Retina (tissue), 1 donor: ENCODE results near the gene FBXO44.

Experiments
- DNase-seq: peaks from one replicate; pipeline ENCODE4 v3.0.0-alpha.2; 2016

Gene FBXO44

DNA sequence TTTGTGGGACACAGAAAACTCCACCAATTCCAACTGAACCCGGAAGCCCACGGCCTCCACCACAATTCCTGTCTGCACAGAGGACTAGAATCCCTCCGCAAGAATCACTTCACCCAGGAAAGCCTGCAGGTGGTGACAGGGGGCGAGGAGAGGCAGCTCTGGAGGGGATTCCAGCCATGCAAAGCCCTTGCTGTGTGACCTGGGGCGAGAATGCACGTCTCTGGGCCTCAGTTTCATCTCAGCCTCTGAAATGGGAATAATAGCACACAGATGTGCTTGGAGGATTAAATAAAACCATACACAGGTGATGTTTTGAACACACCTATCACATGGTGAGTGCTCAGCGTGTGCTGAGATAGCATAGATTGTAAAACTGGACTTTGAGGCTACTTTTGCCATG, 14.6 kb upstream of the FBXO44 start:
- DNase-seq: no peak

GRCh38 chr1:11640944-11641343, 13.7 kb upstream of the FBXO44 start:
- DNase-seq: no peak

DNA sequence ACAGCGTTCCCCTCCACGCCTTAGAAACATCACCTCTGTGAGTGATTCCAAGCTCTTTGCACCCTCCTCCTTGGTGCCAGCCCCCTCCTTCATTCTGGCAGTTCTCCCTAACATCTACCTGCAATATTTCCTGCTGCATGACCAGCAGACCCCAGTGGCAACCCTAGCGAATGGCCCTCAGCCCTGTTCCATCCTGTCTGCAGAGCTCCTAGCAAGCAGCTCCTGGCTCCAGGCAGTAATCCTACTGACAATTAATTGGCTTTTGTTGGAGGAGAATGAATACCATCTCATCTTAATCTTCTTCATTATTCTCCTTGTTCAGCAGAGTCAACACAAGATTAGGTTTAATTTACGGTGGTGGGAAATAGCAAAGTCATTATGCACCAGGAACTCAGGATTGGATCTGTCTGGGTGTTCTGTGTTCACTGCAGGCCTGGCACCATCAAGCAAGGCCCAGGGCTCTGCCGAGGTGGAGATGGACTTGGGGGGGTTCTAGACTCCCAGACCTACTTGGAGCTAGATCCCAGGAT, 12.8 kb upstream of the FBXO44 start:
- no peak for DNase-seq

DNA sequence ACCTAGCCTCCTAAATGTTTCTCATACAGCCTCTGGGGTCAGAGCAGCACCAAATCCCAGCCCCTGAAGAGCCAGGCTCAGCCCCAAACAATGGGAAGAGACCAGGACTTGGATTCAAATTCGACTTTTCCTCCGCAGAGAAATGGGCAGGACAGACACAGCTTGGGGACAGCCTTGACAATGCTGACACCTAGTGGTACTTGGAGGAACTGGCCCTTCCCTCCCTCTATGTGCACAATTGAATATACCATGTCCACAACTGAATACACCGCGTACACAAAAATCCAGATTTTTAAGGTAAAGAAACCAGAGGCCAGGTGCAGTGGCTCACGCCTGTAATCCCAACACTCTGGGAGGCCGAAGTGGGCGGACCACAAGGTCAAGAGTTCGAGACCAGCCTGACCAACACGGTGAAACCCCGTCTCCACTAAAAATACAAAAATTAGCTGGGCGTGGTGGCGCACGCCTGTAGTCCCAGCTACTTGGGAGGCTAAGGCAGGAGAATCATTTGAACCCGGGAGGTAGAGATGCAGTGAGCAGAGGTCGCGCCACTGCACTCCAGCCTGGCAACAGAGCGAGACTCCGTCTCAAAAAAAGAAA, 12.2 kb upstream of the FBXO44 start:
- DNase-seq: peak; percentile 84

DNA sequence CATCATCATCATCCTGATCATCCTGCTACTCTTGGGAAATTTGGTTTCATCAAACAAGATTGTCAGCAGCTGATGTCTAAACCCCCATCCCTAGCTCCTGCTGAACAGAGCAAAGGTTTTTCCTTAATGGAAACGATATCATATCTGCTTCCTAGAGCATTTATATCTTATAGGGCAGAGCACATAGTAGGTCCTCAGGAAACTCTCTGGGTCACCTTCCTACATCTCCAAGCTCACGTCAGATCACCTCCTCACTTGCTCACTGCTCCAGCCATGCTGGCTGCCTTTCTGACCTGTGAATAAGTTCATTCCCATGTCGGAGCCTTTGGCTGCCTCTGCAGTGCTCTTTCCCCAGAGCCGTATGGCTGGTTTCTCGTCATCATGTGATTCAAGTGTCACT, 10.9 kb upstream of the FBXO44 start:
- DNase-seq: no peak

DNA sequence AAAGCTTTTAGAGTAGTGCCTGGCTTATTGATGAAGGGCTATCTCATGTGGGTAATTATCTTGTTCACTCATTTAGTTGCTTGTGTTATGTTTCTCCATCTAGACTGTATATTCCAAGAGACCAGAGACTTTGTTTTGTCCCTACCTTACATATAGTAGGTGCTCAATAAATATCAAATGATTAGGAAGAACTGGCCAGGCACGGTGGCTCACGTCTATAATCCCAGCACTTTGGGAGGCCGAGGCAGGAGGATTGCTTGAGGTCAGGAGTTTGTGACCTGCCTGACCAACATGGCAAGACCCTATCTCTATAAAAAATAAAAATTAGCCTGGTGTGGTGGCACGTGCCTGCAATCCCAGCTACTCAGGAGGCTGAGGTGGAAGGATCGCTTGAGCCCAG, 9.4 kb upstream of the FBXO44 start:
- DNase-seq: no peak

DNA sequence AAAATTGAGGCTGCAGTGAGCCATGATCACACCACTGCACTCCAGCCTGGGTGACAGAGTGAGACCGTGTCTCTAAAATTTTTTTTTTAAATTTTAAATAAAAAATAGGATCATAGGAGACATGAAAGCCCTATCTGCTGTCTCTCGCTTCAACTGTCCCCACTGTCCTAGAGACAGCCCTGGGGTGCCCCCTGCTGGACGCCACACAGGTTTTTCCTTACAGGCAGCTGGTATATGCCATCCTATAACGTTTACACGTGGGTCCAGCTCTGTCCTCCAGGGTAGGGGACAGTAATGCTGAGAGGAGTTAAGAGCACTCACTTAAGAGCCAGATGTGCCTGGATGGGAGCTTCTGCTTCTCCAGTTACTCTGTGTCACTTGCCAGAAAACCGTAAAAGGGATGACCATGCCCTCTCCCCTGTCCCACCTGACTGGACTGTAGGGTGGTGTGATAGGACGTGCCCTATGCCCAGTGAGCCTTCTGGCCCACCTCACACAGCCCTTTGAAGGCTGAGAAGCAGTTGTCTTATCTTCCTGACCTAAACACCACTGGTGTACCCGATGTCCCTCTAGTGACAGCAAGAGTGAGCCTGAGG, 8.9 kb upstream of the FBXO44 start:
- DNase-seq: peak; percentile 64

- no peak for DNase-seq
These were observed 8.4 kb upstream of the FBXO44 start for GRCh38 chr1:11646317-11646716.

DNA sequence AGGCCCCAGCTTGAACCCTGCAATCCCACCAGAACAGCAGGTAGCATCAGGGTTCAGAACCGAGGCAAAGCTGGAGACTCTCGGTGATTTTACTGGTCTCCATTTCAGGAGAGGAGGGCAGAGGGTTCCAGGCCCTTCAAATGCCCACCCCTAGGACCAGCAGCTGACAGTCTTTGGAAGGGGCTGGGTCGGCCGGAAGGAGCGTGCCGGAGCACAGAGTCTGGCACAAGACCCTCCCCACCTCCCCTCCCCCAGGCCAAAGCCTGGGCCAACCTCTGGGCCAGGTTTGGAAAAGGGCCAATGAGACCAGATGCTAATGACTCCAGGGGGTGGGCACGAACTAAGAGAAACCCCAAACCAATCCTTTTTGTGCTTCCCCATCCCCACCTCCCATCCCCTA, 7.3 kb upstream of the FBXO44 start:
- no peak for DNase-seq

DNA sequence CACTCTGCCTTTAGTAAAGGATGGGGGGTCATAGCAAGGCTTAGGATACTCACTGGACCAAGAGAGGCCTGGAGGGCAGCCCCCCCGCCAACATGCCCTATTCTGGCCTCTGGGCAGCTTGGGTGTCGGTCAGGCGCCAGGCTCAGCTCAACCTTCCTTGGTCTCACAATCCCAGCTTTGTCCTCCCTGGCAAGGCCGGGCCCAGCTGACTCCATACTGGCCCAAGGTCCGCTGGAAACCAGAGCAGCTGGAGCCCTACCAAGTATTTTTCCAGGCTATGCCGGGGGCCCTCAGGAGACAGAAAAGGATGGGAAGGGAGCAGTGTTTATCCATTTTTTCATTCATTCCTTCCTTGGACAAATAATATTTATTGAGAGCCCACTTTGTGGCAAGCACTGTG, 6.6 kb upstream of the FBXO44 start:
- no peak for DNase-seq

DNA sequence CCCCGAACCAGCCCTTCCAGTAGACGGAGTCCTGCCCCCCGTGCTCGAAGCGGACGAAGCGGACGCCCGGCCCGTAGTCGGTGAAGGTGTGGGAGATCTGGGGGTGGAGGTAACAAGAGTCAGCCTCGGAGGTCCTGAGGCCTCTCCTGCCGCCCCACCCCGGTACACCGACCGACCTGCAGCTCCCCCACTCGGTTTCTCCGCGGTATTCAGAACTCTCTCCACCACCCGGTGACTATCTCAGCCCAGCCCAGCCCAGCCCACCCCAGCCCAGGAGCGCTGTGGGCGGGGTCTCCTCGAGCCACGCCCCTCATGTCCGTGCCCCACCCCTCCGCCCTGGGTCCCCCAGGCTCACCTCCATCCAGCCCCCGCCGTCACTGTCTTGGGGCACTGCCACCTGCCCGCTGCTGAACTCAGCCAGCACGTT, 5.9 kb upstream of the FBXO44 start:
- DNase-seq: no peak

GRCh38 chr1:11649237-11649623, 5.4 kb upstream of the FBXO44 start:
- DNase-seq: no peak

DNA sequence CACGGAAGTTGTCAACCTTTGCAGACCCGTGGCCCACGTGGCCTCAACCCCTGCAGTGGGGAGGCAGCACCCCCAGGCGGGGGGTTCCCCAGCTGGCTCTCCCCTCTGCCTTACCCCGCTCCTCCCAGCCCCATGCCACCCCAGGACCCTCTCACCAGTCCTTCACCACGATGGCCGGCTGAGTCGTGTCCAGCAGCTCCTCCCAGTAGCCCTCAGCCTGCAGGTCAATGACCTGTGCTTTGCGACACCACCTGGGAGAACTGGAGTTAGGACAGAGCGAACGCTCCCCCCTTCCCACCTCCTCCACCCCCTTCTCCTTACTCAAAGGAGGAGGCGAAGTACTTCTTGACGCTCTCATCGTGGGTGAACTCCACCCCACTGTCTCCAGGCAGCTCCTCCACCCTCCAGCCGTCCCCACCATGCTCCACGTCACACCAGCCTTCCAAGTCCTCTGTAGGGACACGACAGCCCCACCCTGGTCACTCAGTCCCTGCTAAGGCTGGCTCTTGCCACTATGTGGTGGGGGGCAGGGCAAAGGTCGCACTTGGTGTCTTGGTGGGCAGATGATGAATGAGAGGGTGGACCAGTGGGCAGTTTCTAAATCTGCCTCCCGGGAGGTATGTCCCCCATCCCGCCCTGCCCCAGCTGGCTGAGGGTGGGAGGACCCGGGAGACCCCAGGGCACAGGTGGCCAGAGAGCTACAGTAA, 4.9 kb upstream of the FBXO44 start:
- DNase-seq: no peak

DNA sequence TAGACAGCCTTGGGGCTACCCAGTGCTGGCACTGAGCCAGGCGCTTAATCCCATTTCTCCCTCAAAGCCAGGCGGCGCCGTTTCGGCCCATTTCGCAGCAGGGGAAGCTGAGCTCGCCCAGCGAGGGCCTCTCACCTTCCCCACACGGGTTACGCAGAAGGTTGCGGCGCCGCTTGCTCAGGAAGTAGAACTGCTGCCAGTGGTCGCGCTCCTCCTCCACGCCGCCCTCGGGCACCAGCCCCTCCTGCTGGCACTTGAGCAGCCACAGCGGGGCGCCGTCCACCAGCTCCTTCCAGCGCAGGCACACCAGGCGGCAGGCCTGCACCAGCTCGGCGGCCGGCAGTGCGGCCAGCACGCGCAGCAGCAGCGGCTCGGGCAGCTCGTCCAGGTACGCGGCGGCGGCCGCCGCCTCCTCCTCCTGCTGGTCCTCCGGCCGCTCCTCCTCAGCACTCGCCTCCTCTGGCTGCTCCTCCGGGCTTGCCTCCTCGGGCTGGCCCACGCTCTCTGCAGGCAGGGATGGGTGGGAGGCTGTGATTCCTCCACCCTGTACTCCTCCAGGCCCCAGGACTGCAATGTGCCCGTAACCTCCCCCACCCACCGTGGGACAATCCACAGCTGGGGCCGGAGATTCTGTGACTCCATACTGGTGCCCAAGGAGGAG, 4.2 kb upstream of the FBXO44 start:
- DNase-seq: peak; percentile 81

DNA sequence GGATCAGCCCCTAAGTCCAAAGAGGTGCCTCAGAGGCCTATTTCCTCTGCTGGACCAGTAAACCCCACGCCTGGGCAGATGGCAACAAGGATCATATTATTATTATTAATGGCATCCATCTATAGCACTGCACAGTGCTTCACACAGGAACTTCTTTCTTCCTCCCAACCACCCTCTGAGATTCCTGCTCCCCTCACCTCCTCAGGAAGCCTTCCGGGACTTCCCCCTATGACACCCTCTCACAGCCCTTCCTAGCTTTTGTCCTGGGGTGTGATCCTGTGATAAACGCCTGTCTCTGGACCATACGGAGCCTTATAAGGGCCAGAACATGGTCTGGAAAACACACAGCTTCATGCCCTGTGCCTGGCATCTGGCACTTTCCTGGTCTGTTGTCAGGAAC, 3.7 kb upstream of the FBXO44 start:
- no peak for DNase-seq

GRCh38 chr1:11652203-11652780, 2.4 kb upstream of the FBXO44 start:
- no peak for DNase-seq

- no peak for DNase-seq
These were observed 1.4 kb upstream of the FBXO44 start for GRCh38 chr1:11653101-11653860.

GRCh38 chr1:11653861-11654136, 878 bp upstream of the FBXO44 start:
- no peak for DNase-seq

DNA sequence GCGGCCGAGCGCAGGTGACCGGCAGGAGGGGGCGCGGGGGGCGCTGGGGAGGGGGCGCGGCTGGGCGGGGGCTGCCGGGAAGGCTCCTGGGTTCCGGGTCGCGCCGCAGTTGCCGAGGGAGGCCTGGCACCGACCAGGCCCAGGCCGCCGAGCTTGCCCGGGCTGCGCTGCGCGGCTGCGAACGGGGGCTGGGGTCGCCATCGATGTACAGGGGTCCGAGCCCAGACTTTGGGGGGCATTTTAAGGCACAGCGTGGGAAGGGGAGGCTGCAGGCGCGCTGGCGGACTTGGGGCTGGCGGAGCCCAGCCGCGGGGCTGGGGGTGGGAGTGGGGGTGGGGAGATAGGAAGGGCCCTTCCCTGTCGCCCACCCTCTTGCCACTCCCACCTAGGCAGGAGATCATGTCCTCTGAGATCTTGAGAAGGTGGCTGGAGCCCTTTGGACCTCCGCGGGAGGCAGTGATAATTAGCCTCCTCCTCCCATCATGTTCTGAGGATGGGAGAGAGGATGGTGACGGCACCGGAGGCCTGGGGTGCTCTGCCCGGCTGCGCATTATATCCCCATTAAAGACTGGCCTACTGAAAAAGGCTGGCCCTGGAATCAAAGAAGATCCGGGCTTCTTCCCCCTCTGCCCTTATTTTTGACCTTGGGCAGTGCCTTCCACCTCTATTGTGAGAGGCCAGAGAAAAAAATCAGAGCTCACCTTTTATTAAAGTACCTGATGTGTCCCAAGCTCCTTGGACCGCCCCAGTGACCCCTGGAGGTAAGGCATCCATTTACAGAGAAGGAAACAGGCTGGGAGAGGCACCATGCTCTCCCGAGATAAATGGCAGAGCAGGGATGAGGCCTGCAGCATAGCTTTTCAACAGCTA, 497 bp downstream of the FBXO44 start:
- no peak for DNase-seq

GRCh38 chr1:11657654-11658053, 3.0 kb downstream of the FBXO44 start:
- no peak for DNase-seq

GRCh38 chr1:11658542-11658941, 3.9 kb downstream of the FBXO44 start:
- DNase-seq: no peak

DNA sequence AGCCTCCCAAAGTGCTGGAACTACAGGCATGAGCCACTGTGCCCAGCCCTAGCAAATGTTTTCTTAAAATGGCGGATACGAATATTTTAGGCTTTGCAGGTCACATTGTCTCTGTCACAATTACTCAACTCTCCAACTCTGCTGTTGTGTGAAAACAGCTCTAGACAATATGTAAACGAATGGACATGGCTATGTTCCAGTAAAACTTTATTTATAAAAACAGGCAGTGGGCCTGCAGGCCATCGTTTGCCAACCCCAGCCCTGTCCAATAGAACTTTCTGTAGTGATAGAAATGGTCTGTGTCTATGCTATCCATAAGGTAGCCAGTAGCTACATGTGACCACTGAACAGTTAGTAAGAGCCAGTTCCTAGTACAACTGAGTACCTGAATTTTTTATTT, 5.1 kb downstream of the FBXO44 start:
- DNase-seq: no peak
